H1 (cell line): ENCODE results near the gene CORO2B. TPM values are rescaled to one million over a fixed set of nuclear protein-coding genes. Genes with fewer than 3 reads are reported as not detected.

Experiments used
- CTCF ChIA-PET: fragments of 300-600 bp; sonication (Branson Sonifier 250); formaldehyde crosslinking; loops from one replicate; lab custom pipeline; 2021; ENCODE audit not compliant: partially characterized antibody; lab: Charles Lee
- POLR2A ChIA-PET: fragments of 300-600 bp; sonication (Branson Sonifier 250); formaldehyde crosslinking; loops from one replicate; lab custom pipeline; 2021; ENCODE audit warnings: inconsistent platforms; ENCODE audit not compliant: partially characterized antibody; lab: Charles Lee
- DNase-seq, 2 experiments: peaks; one replicate each; pipeline versions ENCODE4 v3.0.0 to v3.0.0-alpha.2; 2010 to 2022; ENCODE audit warnings: low spot score in 2 of 2, low read depth in 1 of 2, mixed read lengths in 1 of 2
- FAIRE-seq: peaks from 2 replicates; lab custom pipeline; 2011; peaks lifted over from hg19 to GRCh38; lab: Jason Lieb, UNC
- H2AFZ ChIP-seq: 2 replicates; pipeline ENCODE4 v1.8.1; 2012; ENCODE audit warnings: low read length, inconsistent platforms
- H2AK5ac ChIP-seq: 2 replicates; pipeline ENCODE4 v1.6.1; 2013; ENCODE audit warnings: low read depth, low read length
- H2BK120ac ChIP-seq: replicated peaks from 2 replicates; pipeline ENCODE3; 2013; ENCODE audit warnings: low read depth, low read length, inconsistent platforms
- H2BK12ac ChIP-seq: 2 replicates; pipeline ENCODE4 v1.6.1; 2013; ENCODE audit warnings: low read depth, low read length
- H2BK15ac ChIP-seq: 2 replicates; pipeline ENCODE4 v1.6.1; 2013; ENCODE audit warnings: low read length
- H2BK20ac ChIP-seq: 2 replicates; pipeline ENCODE4 v1.6.1; 2013; ENCODE audit warnings: low read length
- H2BK5ac ChIP-seq: 2 replicates; pipeline ENCODE4 v1.6.1; 2013; ENCODE audit warnings: low read depth, low read length
- H3K14ac ChIP-seq: 2 replicates; pipeline ENCODE4 v1.6.1; 2013; ENCODE audit warnings: inconsistent platforms; ENCODE audit not compliant: insufficient read length
- H3K18ac ChIP-seq: 2 replicates; pipeline ENCODE4 v1.6.1; 2013; ENCODE audit warnings: low read length; ENCODE audit errors: extremely low read depth
- H3K23ac ChIP-seq: 2 replicates; pipeline ENCODE4 v1.6.1; 2013; ENCODE audit warnings: inconsistent platforms; ENCODE audit not compliant: insufficient read length
- H3K23me2 ChIP-seq: 2 replicates; pipeline ENCODE4 v1.6.1; 2013; ENCODE audit warnings: low read depth, low read length
- H3K27ac ChIP-seq: 2 replicates; pipeline ENCODE4 v1.6.1; 2011; ENCODE audit warnings: low read depth, low read length, inconsistent platforms
- H3K27me3 ChIP-seq, 4 experiments: replicated peaks in 1 of 4; 1 replicate in 1 of 4; 2 replicates in 3 of 4; pipeline versions ENCODE4 v1.6.1 to v1.8.1; 2011 to 2013; ENCODE audit warnings: low read length in 3 of 4, mild to moderate bottlenecking in 3 of 4, inconsistent platforms in 2 of 4, mixed read lengths in 2 of 4, moderate library complexity in 1 of 4; ENCODE audit not compliant: control insufficient read depth in 3 of 4, insufficient read depth in 3 of 4; ENCODE audit errors: extremely low read depth in 1 of 4
- H3K36me3 ChIP-seq, 4 experiments: 2 replicates each; pipeline versions ENCODE4 v1.6.1 to v1.8.1; 2011 to 2013; ENCODE audit warnings: mild to moderate bottlenecking in 4 of 4, low read length in 3 of 4, moderate library complexity in 2 of 4, control low read depth in 1 of 4, inconsistent platforms in 1 of 4; ENCODE audit not compliant: insufficient read depth in 4 of 4, control insufficient read depth in 2 of 4
- H3K4ac ChIP-seq: replicated peaks from 2 replicates; pipeline ENCODE3; 2013; ENCODE audit warnings: low read length, low read depth, mixed read lengths, inconsistent platforms; ENCODE audit not compliant: insufficient read length
- H3K4me1 ChIP-seq, 4 experiments: replicated peaks in 1 of 4; 1 replicate in 1 of 4; 2 replicates in 3 of 4; pipeline versions ENCODE4 v1.6.1 to v1.8.1; 2011 to 2013; ENCODE audit warnings: low read length in 3 of 4, inconsistent platforms in 2 of 4, mixed read lengths in 1 of 4; ENCODE audit not compliant: insufficient read depth in 4 of 4, control insufficient read depth in 3 of 4
- H3K4me2 ChIP-seq, 2 experiments: 2 replicates each; pipeline versions ENCODE4 v1.6.1 to v1.8.1; 2011 to 2013; ENCODE audit warnings: low read depth in 2 of 2, low read length in 2 of 2, control low read depth in 1 of 2, inconsistent platforms in 1 of 2, mild to moderate bottlenecking in 1 of 2; ENCODE audit not compliant: insufficient read depth in 1 of 2
- H3K4me3 ChIP-seq, 4 experiments: fragments of 200-600, 300-600 bp in 1 of 4; sonication (generic), shearing (Covaris generic), sonication (Bioruptor Twin) in 1 of 4; 2 replicates each; pipeline versions ENCODE4 v1.5.1 to v1.8.1; 2011 to 2016; ENCODE audit warnings: low read length in 4 of 4, low read depth in 3 of 4, control low read depth in 2 of 4, inconsistent platforms in 2 of 4, mild to moderate bottlenecking in 2 of 4, mixed read lengths in 1 of 4, moderate library complexity in 1 of 4; ENCODE audit not compliant: insufficient read depth in 2 of 4; ENCODE audit errors: extremely low read depth in 1 of 4
- H3K56ac ChIP-seq: replicated peaks from 2 replicates; pipeline ENCODE3; 2013; ENCODE audit warnings: low read depth, mild to moderate bottlenecking, mixed read lengths, low read length, inconsistent platforms; ENCODE audit not compliant: insufficient read length
- H3K79me1 ChIP-seq: 2 replicates; pipeline ENCODE4 v1.6.1; 2013; ENCODE audit warnings: low read depth, low read length, control low read depth
- H3K79me2 ChIP-seq, 2 experiments: 2 replicates each; pipeline versions ENCODE4 v1.6.1 to v1.8.1; 2012 to 2013; ENCODE audit warnings: low read length in 2 of 2, mild to moderate bottlenecking in 2 of 2, inconsistent platforms in 1 of 2; ENCODE audit not compliant: insufficient read depth in 2 of 2, control insufficient read depth in 1 of 2
- H3K9ac ChIP-seq, 4 experiments: replicated peaks in 1 of 4; 1 replicate in 1 of 4; 2 replicates in 3 of 4; pipeline versions ENCODE4 v1.6.1 to v1.8.1; 2011 to 2013; ENCODE audit warnings: low read depth in 3 of 4, low read length in 3 of 4, control low read depth in 2 of 4, mild to moderate bottlenecking in 2 of 4, moderate library complexity in 2 of 4, inconsistent platforms in 1 of 4; ENCODE audit errors: extremely low read depth in 1 of 4
- H3K9me3 ChIP-seq, 2 experiments: 2 replicates each; pipeline versions ENCODE4 v1.6.1 to v1.8.1; 2012 to 2013; ENCODE audit warnings: mild to moderate bottlenecking in 2 of 2, moderate library complexity in 2 of 2, control low read depth in 1 of 2, inconsistent platforms in 1 of 2, low read depth in 1 of 2, low read length in 1 of 2, mixed read lengths in 1 of 2; ENCODE audit not compliant: insufficient read depth in 2 of 2
- H4K20me1 ChIP-seq, 2 experiments: replicated peaks in 1 of 2; 2 replicates each; pipeline versions ENCODE3 to v1.8.1; 2011 to 2013; ENCODE audit warnings: inconsistent platforms in 2 of 2, low read length in 2 of 2, mild to moderate bottlenecking in 1 of 2; ENCODE audit not compliant: insufficient read depth in 2 of 2, control insufficient read depth in 1 of 2
- H4K5ac ChIP-seq: 2 replicates; pipeline ENCODE4 v1.6.1; 2013; ENCODE audit warnings: low read length, low read depth, mixed read lengths, inconsistent platforms; ENCODE audit not compliant: insufficient read length
- H4K8ac ChIP-seq: 2 replicates; pipeline ENCODE4 v1.8.0; 2013; ENCODE audit warnings: mild to moderate bottlenecking, moderate library complexity, low read length, inconsistent platforms; ENCODE audit not compliant: insufficient read depth; ENCODE audit errors: extremely low read depth
- H4K91ac ChIP-seq: replicated peaks from 2 replicates; pipeline ENCODE3; 2013; ENCODE audit warnings: low read length, mixed read lengths, inconsistent platforms; ENCODE audit not compliant: insufficient read length
- CHD1 ChIP-seq: IDR thresholded peaks from 2 replicates; pipeline ENCODE4 v1.6.1; 2012; ENCODE audit warnings: low read depth, low read length, improper control_type of control experiment
- CHD2 ChIP-seq: IDR thresholded peaks from 2 replicates; pipeline ENCODE4 v1.6.1; 2012; ENCODE audit warnings: low read length, improper control_type of control experiment
- CREB1 ChIP-seq: IDR thresholded peaks from 2 replicates; pipeline ENCODE4 v1.6.1; 2012; ENCODE audit warnings: inconsistent platforms
- FOSL1 ChIP-seq: IDR thresholded peaks from 2 replicates; pipeline ENCODE4 v1.6.1; 2011; ENCODE audit warnings: mild to moderate bottlenecking, low read depth, low read length, moderate library complexity; ENCODE audit not compliant: insufficient read depth
- HDAC6 ChIP-seq: IDR thresholded peaks from one replicate; pipeline ENCODE4 v1.7.1; 2012; ENCODE audit warnings: low read depth, mild to moderate bottlenecking, inconsistent platforms, low read length, moderate library complexity
- KDM1A ChIP-seq: fragments of 200-600, 300-600 bp; sonication (generic); IDR thresholded peaks from 2 replicates; pipeline ENCODE4 v1.7.1; 2016; ENCODE audit warnings: mild to moderate bottlenecking, low read length, borderline replicate concordance
- POLR2AphosphoS5 ChIP-seq: IDR thresholded peaks from 2 replicates; pipeline ENCODE4 v1.6.1; 2011; ENCODE audit warnings: low read depth, low read length
- RBBP5 ChIP-seq: IDR thresholded peaks from 2 replicates; pipeline ENCODE4 v1.7.1; 2012; ENCODE audit warnings: low read depth, mild to moderate bottlenecking, inconsistent platforms, low read length, moderate library complexity, borderline replicate concordance
- RFX5 ChIP-seq: IDR thresholded peaks from 2 replicates; pipeline ENCODE4 v1.6.1; 2011; ENCODE audit warnings: low read depth, low read length, improper control_type of control experiment, borderline replicate concordance
- SIN3A ChIP-seq, 2 experiments: IDR thresholded peaks in 1 of 2; conservative IDR thresholded peaks in 1 of 2; 2 replicates each; pipeline ENCODE4 v1.6.1; 2011 to 2012; ENCODE audit warnings: low read length in 2 of 2, improper control_type of control experiment in 1 of 2, low read depth in 1 of 2, mild to moderate bottlenecking in 1 of 2
- TAF7 ChIP-seq: optimal IDR thresholded peaks from 2 replicates; pipeline ENCODE3; 2011; ENCODE audit warnings: low read depth, mild to moderate bottlenecking, inconsistent platforms, low read length, moderate library complexity, borderline replicate concordance
- YY1 ChIP-seq: IDR thresholded peaks from 2 replicates; pipeline ENCODE4 v1.6.1; 2011; ENCODE audit warnings: low read depth, mild to moderate bottlenecking, low read length
- polyA plus RNA-seq, 7 experiments: library from polyadenylated mRNA; depleted of rRNA in 3 of 7; stranded (reverse) in 5 of 7; unstranded in 2 of 7; fragments of >200 nt in 5 of 7; fragments of 200-250 nt in 2 of 7; gene quantifications; 1 replicate in 5 of 7; 2 replicates in 1 of 7; 4 replicates in 1 of 7; pipeline versions ENCODE4 v1.2.1 to v1.2.3, GENCODE V29; 2011 to 2013; ENCODE audit warnings: missing spikeins in 2 of 7, mixed read lengths in 2 of 7
- total RNA-seq: library from RNA; stranded (reverse); fragmentation: NEBNext Ultra II Directional; extraction: Animal tissue kit (Norgen Biotek cat#: 25700); gene quantifications from 2 replicates; pipeline ENCODE4 v1.2.1, GENCODE V29; 2021

The CORO2B gene
- total and polyA plus RNA-seq, 2 of the 8 experiments (the other 6 are each of a cell fraction or from before 2014, with no cell fraction given), result 3.4 to 6.7 TPM

DNA sequence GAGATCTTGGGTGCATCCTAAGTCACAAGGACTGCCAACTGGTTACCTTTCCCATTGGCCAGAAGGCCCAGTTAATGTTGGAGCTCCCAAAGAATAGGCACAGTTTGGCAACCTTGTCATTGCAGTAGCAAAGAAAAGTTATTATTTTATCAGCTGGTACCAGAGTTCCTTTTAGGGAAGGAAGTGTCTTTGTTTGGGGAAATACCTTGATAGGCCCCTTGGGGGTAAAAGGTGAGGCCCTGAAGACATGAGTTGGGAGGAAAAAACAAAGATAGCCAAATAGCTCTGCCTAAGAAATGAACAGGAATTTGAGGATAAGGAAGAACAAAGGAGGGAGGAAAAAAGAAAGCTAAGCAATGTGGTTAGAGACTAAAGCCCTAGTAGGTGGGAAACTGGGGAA is 156.1 kb downstream of the CORO2B start:
- Histone ChIP-seq H3K4me3 (no peak overlapping the region), H2BK12ac (no peak overlapping the region), H3K79me2 (no peaks in the 10 kb centered on the region), H3K4ac (no peak overlapping the region), H3K79me1 (no peaks in the 10 kb centered on the region), H3K36me3 (no peaks in the 10 kb centered on the region), H3K27ac (no peak overlapping the region), H3K18ac (no peak overlapping the region), H3K27me3 (no peaks in the 10 kb centered on the region; a peak in 1 of 7 replicates), H3K9ac (no peak overlapping the region), H2BK15ac (no peak overlapping the region), H4K5ac (no peak overlapping the region), H3K4me1 (peaks cover 0 to 6% (median 2%) of the 10 kb centered on the region in 4 experiments; a peak in 4 of 7 replicates), H2BK20ac (no peak overlapping the region), H3K23ac (no peak overlapping the region), H4K91ac (no peak overlapping the region), H3K56ac (no peak overlapping the region), H3K9me3 (no peaks in the 10 kb centered on the region), H4K8ac (no peak overlapping the region), H3K14ac (no peak overlapping the region), H3K4me2 (no peak overlapping the region), H2BK120ac (no peak overlapping the region), H2AFZ (no peak overlapping the region), H4K20me1 (no peaks in the 10 kb centered on the region), H3K23me2 (no peaks in the 10 kb centered on the region; the same call in 1 of the 2 replicates), H2BK5ac (no peak overlapping the region), H2AK5ac (no peak overlapping the region)
- ChIA-PET CTCF (interaction anchor here (0.7 to 2.7 kb wide), 5 partner anchors 14 to 1098 kb away, joined by 3 to 10 read pairs (median 4); no protein-coding TSS in a partner anchor), POLR2A (interaction anchor here (0.6 kb wide), 1 partner anchor 53 kb away, joined by 3 read pairs; no protein-coding TSS in a partner anchor)
- no peak for DNase-seq
- no peak for FAIRE-seq
- TF ChIP-seq TAF7, result no peak
- TF ChIP-seq CHD1, result no peak
- no peak for TF ChIP-seq SIN3A (conservative IDR thresholded peaks at IDR 0.05 in 1 of 2, IDR thresholded peaks at IDR 0.05 in 1 of 2; ENCODE audit: low read depth in 1 of 2, low read length in 2 of 2)
- TF ChIP-seq RFX5, result no peak
- TF ChIP-seq FOSL1, result no peak
- no peak for TF ChIP-seq KDM1A
- TF ChIP-seq POLR2AphosphoS5, result no peak
- no peak for TF ChIP-seq YY1
- TF ChIP-seq CHD2, result no peak
- no peak for TF ChIP-seq CREB1
- no peak for TF ChIP-seq RBBP5
- no peak for TF ChIP-seq HDAC6
